GM18907 (cell line): ENCODE measurements around the gene TCERG1L.

Experiments used
- ATAC-seq: cut with Tn5 transposase; IDR thresholded peaks from one replicate; pipeline ENCODE4 v1.9.1; 2021; ENCODE audit warnings: mild to moderate bottlenecking, moderate library complexity; ENCODE audit not compliant: unreplicated experiment

Gene TCERG1L

DNA sequence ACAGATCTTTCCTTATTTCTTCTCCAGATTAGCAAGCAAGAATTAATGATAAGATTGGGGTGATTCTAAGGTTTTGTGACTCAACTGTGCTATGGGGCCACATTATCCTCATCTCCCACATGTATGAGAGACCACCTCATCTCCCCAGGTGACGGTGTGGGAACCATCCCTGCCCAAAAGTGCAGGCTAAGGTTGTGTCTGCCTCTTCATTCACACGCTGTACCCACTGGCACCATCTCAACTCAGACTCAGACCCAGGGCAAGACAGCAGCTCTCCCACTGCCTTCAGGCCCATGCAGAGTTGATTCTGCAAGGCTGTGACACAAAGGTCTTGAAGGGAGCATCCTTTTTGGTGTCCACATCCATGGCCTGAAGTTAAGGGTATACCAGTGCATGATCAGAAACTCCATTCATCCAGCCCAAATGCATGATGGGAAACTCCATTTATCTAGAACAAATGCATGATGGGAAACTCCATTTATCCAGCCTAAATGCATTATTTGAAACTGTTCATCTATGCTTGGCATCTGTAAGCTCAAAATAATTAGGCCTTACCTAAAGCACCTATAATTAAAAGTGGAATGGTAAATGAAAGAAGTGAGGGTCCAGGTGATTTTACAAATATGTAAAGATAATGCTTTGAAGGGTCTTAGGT lies 99.4 kb downstream of the TCERG1L start:
- no peak for ATAC-seq

DNA sequence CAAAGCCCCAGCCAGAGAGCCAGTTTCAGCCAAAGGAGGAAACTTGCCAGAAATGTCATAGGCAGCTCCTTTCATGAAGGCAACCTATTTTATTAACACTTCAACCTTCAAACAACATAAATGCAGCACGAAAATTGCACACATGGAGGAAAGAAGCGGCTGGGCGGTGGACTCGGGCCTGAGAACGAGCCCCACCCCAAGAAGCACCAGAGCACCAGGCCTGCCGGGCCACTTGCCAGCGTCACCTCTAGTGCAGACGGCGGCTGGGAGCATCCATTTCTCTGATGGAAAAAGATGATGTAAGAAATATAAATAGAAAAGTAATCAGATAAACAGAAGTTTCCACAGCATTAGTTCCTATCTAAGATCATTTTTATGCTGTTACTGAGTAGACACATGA lies 100.0 kb downstream of the TCERG1L start:
- no peak for ATAC-seq

DNA sequence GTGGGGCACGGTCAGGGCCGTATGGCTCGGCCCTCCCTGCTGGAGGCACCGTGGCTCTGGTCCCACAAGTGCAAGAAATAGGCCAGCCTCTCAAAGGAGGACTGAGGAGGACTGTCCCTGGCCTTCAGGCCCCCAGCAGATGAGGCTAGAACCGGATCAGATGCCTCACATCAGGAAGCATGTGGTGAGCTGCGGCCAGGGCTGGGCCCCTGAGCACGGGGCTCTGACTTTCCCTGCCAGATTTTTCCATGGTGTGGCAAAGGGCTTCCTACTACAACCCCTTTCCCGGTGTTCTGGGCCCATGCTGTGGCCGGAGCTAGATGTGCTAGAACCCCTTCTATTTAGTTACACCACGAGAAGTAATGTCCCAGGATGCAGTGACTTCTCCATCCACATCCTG lies 100.4 kb downstream of the TCERG1L start:
- ATAC-seq, result no peak

DNA sequence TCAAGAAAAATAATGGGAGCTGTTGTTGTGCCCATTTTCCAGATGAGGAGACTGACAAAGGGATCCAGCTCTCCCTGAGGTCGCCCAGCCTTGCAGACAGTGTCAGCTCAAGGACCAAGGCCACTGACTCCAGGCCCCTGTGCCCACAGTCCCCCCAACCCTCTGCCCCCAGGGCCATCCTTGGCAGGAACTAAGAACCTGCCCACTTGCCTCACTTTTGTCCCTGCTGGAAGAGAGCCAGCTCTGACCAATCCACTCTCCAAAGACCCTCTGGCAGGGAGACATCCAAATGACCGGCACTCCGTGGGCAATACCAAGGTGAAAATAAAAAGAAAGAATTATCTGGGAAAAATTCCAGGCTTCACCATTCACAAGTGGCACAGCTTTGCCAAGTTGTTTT lies 101.3 kb downstream of the TCERG1L start:
- no peak for ATAC-seq

DNA sequence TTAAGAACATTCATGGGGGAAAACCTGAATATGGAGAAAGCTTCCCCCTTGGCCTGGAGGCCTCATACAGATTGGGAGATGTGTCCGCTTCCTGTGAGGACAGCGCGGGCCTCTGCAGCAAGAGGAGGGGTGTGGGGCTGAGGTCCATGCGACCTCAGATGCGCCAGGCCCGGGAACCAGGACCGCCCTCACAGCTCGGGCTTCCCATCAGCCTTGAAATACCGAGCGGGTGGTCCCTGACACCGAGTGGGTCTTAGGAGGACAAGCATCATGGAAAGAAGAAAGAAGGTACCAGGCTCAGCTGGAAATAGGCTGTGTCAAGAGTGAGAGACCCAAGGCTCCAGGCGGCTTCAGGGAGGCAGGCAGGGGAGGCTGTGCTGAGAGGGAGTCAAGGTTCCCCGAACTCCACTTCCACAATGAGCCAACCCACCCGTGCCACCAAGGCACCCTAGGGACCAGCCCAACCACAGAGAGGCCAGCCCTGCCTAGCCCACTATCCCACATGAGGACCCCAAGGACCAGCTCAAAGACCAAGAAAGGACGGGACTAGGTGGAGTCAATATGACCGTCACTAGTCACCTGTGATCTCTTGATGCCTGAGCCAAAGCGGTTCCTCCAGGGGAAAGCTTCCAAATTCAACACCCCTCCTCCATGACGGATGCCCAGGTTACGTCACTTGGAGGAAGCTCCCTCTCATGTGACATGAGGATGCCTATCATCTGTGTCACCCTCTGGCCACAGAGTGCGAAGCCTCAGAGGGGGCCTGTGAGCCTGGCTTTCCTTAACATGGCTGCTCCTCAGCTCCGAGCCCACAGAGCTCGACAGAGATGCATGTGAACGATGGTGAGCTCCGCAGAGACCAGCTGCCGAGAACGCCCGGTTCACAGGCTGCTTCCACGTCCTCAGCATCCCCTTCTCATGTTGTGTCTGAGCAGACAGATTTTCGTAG lies 103.7 kb downstream of the TCERG1L start:
- ATAC-seq, result no peak

DNA sequence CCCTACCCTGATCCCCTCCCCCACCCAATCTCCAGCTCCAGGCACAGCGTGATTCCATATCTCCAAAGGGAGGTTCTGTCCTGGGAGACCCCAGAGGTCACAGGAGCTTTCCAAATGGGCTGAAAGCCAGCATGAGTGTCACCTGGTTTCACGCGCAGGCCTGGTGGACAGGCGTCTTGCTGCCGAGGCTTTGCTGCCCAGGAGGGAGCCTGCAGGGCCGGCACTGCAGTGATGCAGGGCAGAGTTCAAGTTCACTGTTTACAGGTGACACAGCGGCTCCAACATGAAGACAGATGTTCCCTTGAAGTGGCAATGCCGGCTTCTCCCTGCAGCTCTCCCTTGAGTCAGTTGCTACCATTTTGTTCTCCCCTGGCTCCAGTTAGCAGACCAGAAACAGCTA lies 104.3 kb downstream of the TCERG1L start:
- no peak for ATAC-seq

DNA sequence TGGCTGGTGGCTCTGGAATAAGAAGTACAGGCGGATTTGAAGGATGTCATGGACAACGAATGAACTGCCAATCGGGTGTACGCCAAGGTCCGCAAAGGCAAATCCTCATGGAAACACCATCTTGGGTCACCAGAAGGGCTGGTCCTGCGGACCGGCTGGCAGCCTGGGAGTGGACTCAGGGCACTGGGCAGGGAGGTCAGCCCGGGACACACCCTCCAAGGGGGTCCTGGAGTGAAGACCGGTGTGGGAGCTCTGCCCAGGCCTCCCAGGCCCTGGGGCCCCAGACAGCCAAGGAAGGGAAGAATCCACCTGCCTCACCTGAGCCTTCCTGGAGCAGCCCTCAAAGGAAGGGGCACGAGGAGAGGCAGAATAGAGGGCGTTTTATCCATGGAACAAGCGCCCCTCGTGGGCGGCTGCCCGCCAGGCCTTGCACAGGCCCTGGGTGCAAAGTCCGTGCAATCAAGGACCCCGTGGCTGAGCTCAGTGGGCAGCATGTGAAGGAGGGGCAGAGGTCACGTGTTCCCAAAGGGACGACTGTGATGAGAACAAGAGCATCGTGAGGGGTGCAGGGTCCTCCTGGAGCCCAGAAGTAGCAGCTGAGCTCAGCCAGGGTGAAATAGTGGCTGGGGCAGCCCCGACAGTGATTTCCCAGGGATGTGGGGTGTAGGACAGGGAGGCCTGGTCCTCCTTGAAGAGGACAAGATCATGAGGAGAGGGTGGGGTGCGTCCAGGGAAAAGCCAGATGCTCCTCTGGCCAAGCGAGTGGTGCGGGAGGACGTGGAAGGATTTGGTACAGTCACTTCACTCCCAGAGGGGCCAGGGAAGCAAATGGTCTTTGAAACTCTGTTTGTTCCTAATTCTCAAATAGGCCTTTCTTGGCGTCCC lies 105.2 kb downstream of the TCERG1L start:
- ATAC-seq, result no peak

DNA sequence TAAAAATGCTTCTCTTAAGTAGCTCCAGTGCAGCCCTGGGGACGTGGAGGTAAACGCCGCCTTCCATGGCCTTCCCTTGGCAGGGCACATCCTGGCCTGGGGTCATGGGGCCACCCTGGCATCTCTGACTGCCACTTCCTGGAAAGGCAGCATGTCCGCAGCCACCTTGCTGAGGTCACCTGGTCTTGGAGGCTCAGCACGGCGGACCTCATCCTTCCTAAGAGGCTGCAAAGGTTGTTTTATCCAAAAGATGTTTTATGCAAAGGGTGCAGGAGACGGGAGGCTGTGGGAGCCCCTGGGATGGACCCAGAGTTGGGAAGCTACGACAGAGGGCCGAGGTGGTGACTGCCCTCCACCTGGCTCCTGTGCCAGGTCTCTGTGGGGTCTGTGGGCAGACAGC lies 106.0 kb downstream of the TCERG1L start:
- ATAC-seq, result no peak

DNA sequence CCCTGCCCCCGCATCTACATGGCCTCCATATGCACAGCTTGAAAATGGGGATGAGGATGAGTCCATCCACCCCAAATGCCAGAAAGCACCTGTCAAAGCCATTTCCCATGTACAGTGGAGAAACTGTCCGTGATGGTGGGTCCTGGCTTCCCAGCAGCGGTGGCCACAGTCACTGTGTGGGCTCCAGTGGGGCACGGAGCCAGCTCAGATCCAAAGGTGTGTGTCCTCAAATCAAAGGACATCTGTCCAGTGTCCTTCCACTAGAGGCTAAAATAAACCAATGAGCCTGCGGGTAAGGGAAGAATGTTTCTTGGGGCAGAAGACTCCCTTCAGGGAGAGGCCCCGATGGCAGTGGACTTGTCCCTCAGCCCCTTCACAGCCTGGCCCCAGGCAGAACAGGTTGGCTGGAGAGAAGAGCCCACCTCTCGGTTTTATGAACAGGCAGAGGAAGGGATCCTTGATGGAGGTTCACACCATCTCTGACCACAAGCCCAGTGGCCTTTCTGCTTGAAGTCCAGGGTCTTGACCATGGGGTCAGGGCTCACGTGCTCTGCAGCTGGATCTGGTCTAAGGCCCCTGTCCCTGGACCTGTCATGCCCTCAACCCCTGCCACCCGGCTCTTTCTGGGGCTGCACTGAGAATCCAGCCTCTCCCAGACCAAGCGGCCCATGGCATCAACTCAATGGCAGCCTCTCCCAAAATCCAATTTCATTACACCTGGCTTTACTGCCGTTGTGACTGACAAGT lies 106.9 kb downstream of the TCERG1L start:
- ATAC-seq, result no peak

DNA sequence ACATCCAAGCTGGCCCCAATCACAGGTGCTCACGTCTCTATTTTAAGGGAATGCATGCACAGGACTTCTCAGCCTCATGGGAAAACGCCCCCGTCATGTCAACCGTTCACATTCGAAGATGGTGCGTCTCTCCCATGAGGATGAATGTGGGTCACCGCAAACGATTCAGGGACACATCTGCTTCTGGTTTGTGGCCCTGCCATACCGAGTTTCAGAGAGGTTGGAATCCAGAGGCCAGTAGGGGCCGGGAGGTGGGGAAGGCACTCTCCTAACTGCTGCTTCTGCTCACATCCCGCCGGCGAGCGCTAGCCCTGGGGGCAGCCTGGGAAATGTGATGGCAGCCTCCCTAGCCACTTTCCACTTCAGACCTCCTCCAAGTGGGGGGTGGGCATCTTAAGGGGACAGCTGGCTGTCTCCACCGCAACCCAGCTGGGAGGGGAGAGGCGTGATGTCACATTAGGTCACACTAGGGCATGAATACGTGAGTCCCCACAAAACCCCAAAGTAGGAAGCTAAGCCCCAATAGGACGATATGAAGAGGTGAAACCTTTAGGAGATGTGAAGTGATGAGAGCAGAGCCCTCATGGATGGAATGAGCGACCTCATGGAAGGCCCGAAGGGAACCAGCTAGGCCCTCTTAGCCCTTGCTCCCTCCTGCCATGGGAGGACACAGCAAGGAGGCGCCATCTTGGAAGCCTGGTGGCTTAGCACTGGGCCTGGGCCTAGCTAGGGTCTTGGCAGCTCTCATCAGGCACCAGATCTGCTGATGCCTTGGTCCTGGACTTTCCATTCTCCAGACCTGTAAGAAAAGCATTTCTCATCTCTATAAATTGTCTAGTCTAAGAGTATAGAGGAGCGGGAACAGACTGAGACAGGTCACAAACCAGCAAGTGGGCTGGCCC lies 107.8 kb downstream of the TCERG1L start:
- no peak for ATAC-seq

DNA sequence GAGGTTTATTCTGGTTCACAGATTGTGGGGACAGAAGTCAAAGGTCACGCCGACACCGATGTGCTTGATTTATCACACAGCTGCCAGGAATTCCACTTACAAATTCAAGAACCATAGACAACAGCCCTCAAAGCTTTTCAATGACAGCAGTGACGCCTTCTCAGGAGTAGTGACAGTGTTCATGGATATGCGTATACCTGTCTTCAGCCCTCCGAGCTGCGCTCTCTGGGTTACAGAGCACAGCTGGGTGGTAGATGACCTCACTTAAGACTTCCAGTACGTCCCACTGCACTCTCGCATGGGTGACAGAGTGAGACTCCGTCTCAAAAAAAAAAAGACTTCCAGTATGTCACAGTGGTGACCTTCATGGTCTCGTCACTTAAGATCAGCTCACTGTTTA lies 108.5 kb downstream of the TCERG1L start:
- no peak for ATAC-seq

DNA sequence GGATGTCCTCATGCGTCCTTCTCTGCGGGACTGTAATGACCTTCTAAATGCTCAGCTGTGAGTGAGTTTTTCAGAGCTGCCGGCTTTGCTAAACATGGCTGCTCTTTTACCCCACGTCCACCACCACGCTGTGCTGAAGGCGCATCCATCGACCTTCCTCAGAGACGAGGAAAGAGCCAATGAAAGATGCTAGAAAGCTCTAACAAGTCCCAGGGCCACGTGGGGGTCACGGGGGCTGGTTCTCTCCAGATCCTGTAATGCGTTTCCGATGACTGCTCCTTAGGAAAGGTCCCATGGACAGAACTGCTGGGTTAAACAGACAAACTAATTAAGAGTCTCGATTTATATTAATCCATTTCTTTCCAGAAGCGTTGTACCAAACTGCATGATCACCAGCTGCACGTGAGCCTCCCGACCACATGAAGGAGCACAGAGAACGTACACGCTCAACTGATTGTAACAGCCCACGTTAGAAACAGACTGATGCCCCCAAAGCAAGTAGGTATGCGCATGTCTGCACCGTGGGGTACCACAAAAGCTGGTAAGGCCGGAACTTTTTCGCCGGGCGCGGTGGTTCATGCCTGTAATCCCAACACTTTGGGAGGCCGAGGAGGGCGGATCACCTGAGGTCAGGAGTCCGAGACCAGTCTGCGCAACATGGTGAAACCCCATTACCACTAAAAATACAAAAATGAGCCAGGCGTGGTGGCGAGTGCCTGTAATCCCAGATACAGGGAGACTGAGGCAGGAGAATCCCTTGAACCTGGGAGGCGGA lies 109.6 kb downstream of the TCERG1L start:
- no peak for ATAC-seq

DNA sequence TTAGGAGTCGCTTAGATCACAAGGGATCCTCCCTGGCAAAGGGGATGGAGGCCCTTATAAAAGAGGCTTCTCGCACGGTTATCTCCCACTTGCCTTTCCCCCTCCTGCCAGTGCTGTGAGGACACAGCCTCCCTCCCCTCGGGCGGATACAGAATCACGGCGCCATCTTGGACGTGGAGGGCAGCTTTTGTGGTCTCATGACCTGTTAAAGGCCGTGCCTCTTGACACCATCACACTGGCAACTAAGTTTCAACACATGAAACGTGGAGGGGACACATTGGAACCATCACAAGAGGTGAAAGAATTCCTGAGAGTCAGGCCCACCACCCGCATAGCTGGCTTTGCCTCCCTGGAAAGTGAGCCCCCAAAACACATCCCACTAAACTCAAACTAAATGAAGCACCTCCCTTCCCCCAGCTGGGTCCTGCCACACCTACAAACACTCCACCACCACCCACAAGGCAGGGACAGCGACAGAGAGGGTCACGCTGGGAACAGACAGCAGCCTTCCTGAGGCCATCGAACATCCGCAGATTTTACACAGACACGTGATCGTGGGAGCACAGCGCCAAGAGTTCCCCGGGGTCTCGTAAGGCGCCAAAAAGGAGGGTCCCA lies 110.6 kb downstream of the TCERG1L start:
- no peak for ATAC-seq

DNA sequence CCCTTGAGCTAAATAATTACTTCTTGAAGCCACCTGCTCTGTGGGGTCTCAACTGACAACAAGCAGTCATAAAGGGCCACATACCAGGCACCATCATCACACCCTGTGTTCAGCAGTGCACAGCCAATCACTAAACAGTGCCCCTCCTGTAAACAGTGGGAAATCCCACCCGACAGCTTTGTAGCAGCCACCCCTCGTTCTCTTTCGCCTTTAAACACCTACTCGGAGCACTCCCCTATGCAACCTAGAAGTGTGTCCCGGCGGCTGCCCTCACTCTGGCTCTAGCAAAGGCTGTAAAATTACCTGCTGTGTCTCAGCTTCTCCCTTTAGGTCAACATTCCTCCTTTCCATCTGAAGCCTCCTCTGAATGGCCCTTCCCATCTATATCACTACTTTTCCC lies 111.9 kb downstream of the TCERG1L start:
- ATAC-seq, result no peak

DNA sequence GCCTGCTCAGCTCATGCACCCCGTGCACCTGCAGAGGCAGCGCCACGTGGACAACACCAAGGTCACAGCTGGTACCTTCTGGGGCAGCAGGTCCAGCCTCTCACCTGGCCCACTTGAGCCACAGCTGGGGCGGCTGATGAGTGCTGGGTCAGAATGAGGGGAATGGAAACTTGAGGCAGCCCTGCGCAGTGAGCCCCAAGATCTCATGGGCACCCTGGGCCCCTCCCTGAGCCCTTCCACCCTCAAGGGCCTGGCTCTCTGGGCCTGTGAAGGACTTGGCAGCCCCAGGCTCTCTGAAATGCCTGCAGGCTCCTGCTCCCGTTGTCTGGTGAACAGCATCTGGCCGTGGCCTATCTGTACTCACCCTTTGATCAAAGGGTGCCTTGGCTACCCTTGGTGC lies 112.7 kb downstream of the TCERG1L start:
- no peak for ATAC-seq

DNA sequence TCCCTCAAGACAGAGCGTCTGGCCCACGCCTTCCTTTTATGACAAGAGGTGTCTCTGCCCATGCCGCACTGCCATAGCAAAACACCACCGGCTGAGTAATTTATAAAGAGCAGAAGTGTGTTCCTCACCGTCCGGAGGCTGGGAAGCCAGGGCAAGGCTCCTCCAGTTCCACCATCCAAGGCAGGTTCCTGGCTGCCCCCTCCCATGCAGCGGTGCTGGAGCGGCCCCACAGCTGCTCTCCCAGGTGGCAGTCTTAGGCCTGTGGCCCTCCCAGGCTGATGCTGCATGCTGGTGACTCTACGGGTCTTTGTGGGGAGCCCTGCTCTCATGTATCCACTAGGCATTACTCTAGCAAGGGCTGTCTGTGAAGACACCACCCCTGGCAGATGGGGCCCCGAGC lies 113.1 kb downstream of the TCERG1L start:
- ATAC-seq, result no peak

DNA sequence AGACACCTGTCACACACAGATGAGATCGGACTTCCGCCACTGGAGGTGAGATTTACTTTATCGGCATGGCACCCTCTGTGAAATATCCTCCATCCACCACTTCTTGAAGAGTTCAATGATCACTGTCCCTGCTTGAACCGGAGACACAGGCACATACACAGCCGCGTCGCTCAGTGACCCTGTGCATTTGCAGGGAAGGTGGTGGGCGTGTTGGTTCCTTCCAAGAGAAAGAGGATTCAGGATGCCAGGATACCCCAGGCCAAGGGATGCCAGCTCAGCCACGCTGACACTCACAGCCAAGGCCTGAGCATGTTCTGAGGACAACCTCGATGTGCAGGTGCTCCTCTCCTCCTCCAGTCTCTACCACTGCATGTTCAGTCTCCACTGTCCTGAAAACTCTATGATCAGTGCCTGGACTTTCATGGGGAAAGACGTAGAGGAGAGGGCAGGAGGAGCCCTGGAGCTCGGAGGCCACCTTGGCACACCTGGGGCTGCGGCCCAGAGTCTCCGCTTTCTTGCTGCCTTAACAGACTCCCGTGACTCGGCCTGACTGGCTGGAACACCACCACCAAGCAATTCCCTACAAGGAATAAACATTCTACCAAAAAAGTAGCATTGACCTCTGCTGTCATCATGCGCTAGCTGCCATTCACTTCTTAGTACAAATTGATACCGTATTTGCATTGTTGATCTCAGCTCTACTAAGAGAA lies 115.2 kb downstream of the TCERG1L start:
- ATAC-seq, result no peak
